ENCODE measurements around the gene FBN1. TPM values are rescaled to one million over a fixed set of nuclear protein-coding genes. Genes with fewer than 3 reads are reported as not detected.

Gene FBN1
- total RNA-seq, 2 donors from 2014 or later, result 5.5 to 5.9 TPM

GRCh38 chr15:48672206-48672605, 26.7 kb upstream of the FBN1 start:
- H3K9me3 Mint-ChIP-seq, result no peaks in the 10 kb centered on the region
- no peaks in the 10 kb centered on the region for H3K36me3 Mint-ChIP-seq (ENCODE audit: low read depth)
- WGBS, 2 experiments (ENCODE audit: insufficient coverage in 1 of 2, insufficient read length in 1 of 2), result 94 to 97% methylated on average over 5 to 6 of the region's 6 CpGs
- Histone ChIP-seq H3K9ac (ENCODE audit: extremely low read depth, low read length, poor library complexity, severe bottlenecking) (no peak overlapping the region), H3K4me3 (ENCODE audit: low read length) (no peak overlapping the region), H3K36me3 (ENCODE audit: control insufficient read depth, insufficient read depth, low read length) (no peaks in the 10 kb centered on the region), H3K27ac (ENCODE audit: low read depth, low read length) (no peak overlapping the region), H3K4me1 (ENCODE audit: control insufficient read depth, insufficient read depth, low read length) (peaks cover 4% of the 10 kb centered on the region), H3K27me3 (ENCODE audit: control insufficient read depth, insufficient read depth, low read length, poor library complexity, severe bottlenecking) (no peaks in the 10 kb centered on the region), H3K9me3 (ENCODE audit: control insufficient read depth, low read length) (no peaks in the 10 kb centered on the region)
- H3K27me3 Mint-ChIP-seq (ENCODE audit: insufficient read depth), result peaks cover 3% of the 10 kb centered on the region
- TF ChIP-seq CTCF (conservative IDR thresholded peaks at IDR 0.05), result no peak
- DNase-seq, result no peak
- H3K4me1 Mint-ChIP-seq, result peaks cover 3% of the 10 kb centered on the region
- no peak overlapping the region for H3K4me3 Mint-ChIP-seq
- no peak overlapping the region for H3K27ac Mint-ChIP-seq

- Histone ChIP-seq H3K27ac (ENCODE audit: low read depth, low read length) (no peak overlapping the region), H3K36me3 (ENCODE audit: control insufficient read depth, insufficient read depth, low read length) (no peaks in the 10 kb centered on the region), H3K27me3 (ENCODE audit: control insufficient read depth, insufficient read depth, low read length, poor library complexity, severe bottlenecking) (no peaks in the 10 kb centered on the region), H3K9ac (ENCODE audit: extremely low read depth, low read length, poor library complexity, severe bottlenecking) (no peak overlapping the region), H3K4me3 (ENCODE audit: low read length) (no peak overlapping the region), H3K9me3 (ENCODE audit: control insufficient read depth, low read length) (no peaks in the 10 kb centered on the region), H3K4me1 (ENCODE audit: control insufficient read depth, insufficient read depth, low read length) (peaks cover 4% of the 10 kb centered on the region)
- TF ChIP-seq CTCF (conservative IDR thresholded peaks at IDR 0.05), result no peak
- WGBS, 2 experiments (ENCODE audit: insufficient coverage in 1 of 2, insufficient read length in 1 of 2), result 75 to 76% methylated on average over 5 to 6 of the region's 6 CpGs
- no peaks in the 10 kb centered on the region for H3K36me3 Mint-ChIP-seq (ENCODE audit: low read depth)
- no peak overlapping the region for H3K4me3 Mint-ChIP-seq
- no peaks in the 10 kb centered on the region for H3K9me3 Mint-ChIP-seq
- peaks cover 3% of the 10 kb centered on the region for H3K4me1 Mint-ChIP-seq
- no peak overlapping the region for H3K27ac Mint-ChIP-seq
- DNase-seq, result no peak
- peaks cover 3% of the 10 kb centered on the region for H3K27me3 Mint-ChIP-seq (ENCODE audit: insufficient read depth)
Measured at GRCh38 chr15:48671103-48672022, 25.9 kb upstream of the FBN1 start.

- no peaks in the 10 kb centered on the region for H3K36me3 Mint-ChIP-seq (ENCODE audit: low read depth)
- no peak for TF ChIP-seq CTCF (conservative IDR thresholded peaks at IDR 0.05)
- peaks cover 3% of the 10 kb centered on the region for H3K4me1 Mint-ChIP-seq
- no peak overlapping the region for H3K4me3 Mint-ChIP-seq
- Histone ChIP-seq H3K9ac (ENCODE audit: extremely low read depth, low read length, poor library complexity, severe bottlenecking) (no peak overlapping the region), H3K27ac (ENCODE audit: low read depth, low read length) (no peak overlapping the region), H3K4me3 (ENCODE audit: low read length) (no peak overlapping the region), H3K4me1 (ENCODE audit: control insufficient read depth, insufficient read depth, low read length) (peaks cover 4% of the 10 kb centered on the region), H3K36me3 (ENCODE audit: control insufficient read depth, insufficient read depth, low read length) (no peaks in the 10 kb centered on the region), H3K27me3 (ENCODE audit: control insufficient read depth, insufficient read depth, low read length, poor library complexity, severe bottlenecking) (no peaks in the 10 kb centered on the region), H3K9me3 (ENCODE audit: control insufficient read depth, low read length) (no peaks in the 10 kb centered on the region)
- peaks cover 3% of the 10 kb centered on the region for H3K27me3 Mint-ChIP-seq (ENCODE audit: insufficient read depth)
- WGBS, 2 experiments (ENCODE audit: insufficient coverage in 1 of 2, insufficient read length in 1 of 2), result 75% methylated on average over 1 of the region's 1 CpG; no CpG with 5 or more reads in 1 of the 2 experiments
- H3K27ac Mint-ChIP-seq, result no peak overlapping the region
- no peak for DNase-seq
- H3K9me3 Mint-ChIP-seq, result no peaks in the 10 kb centered on the region
Measured at GRCh38 chr15:48667701-48668100, 22.2 kb upstream of the FBN1 start.
